Neural progenitor cell (in vitro differentiated cells): Measurements from ENCODE around the gene SORBS2.

Experiments
- CTCF ChIP-seq: fragments of 200-600 bp; sonication (generic); IDR thresholded peaks from 2 replicates; pipeline ENCODE4 v1.5.1; 2017; ENCODE audit warnings: antibody characterized with exemption, mild to moderate bottlenecking
- EZH2 ChIP-seq: fragments of 200-600 bp; sonication (generic); IDR thresholded peaks from 2 replicates; pipeline ENCODE4 v1.6.1; 2017; ENCODE audit warnings: antibody characterized with exemption, mild to moderate bottlenecking, moderate library complexity
- EZH2phosphoT487 ChIP-seq: fragments of 200-600 bp; sonication (generic); IDR thresholded peaks from 2 replicates; pipeline ENCODE4 v1.6.1; 2017; ENCODE audit warnings: antibody characterized with exemption

GRCh38 chr4:185734214-185734613 lies 77.8 kb downstream of the SORBS2 start:
- TF ChIP-seq CTCF (no peak), EZH2 (no peak), EZH2phosphoT487 (no peak)
